ENCODE measurements around the gene ZDHHC24. TPM values are rescaled to one million over a fixed set of nuclear protein-coding genes. Genes with fewer than 3 reads are reported as not detected.

ZDHHC24 gene
- total RNA-seq (10 to 100 TPM in 2 of 5 donors, 1 to 10 TPM in 3; 6.8 to 73.9 (median 8.9) TPM), polyA plus RNA-seq (1 to 10 TPM; 2.6 to 6.5 (median 4.3) TPM)
- long read RNA-seq, donor 1, full-length matches to known transcripts, result 1 of 1 reads
- long read RNA-seq, donor 1, partial matches to known transcripts, result 0 of 1 reads
- long read RNA-seq, donor 1, other reads (novel, unspliced or antisense), result 0 of 1 reads
- long read RNA-seq, donor 2, full-length matches to known transcripts, result 5 of 5 reads
- long read RNA-seq, donor 2, partial matches to known transcripts, result 0 of 5 reads
- long read RNA-seq, donor 2, other reads (novel, unspliced or antisense), result 0 of 5 reads
- long read RNA-seq, donor 3, full-length matches to known transcripts, result 2 of 2 reads
- long read RNA-seq, donor 3, partial matches to known transcripts, result 0 of 2 reads
- long read RNA-seq, donor 3, other reads (novel, unspliced or antisense), result 0 of 2 reads
- long read RNA-seq, donor 4, result 0 reads
- long read RNA-seq, donor 5, full-length matches to known transcripts, result 4 of 18 reads
- long read RNA-seq, donor 5, partial matches to known transcripts, result 14 of 18 reads
- long read RNA-seq, donor 5, other reads (novel, unspliced or antisense), result 0 of 18 reads
- long read RNA-seq, donor 6, full-length matches to known transcripts, result 12 of 12 reads
- long read RNA-seq, donor 6, partial matches to known transcripts, result 0 of 12 reads
- long read RNA-seq, donor 6, other reads (novel, unspliced or antisense), result 0 of 12 reads
- long read RNA-seq, donor 7, full-length matches to known transcripts, result 1 of 1 reads
- long read RNA-seq, donor 7, partial matches to known transcripts, result 0 of 1 reads
- long read RNA-seq, donor 7, other reads (novel, unspliced or antisense), result 0 of 1 reads
- long read RNA-seq, donor 8, full-length matches to known transcripts, result 5 of 5 reads
- long read RNA-seq, donor 8, partial matches to known transcripts, result 0 of 5 reads
- long read RNA-seq, donor 8, other reads (novel, unspliced or antisense), result 0 of 5 reads
- long read RNA-seq, donor 9, full-length matches to known transcripts, result 3 of 3 reads
- long read RNA-seq, donor 9, partial matches to known transcripts, result 0 of 3 reads
- long read RNA-seq, donor 9, other reads (novel, unspliced or antisense), result 0 of 3 reads
- long read RNA-seq, donor 10, result 0 reads

GRCh38 chr11:66545701-66546367 is at the start of gene ZDHHC24:
Gene ZDHHC24, minus strand, starts transcription at chr11:66546048. Its CDS starts 45 bp downstream, at chr11:66546003.
- peak; percentile 97 to 98 for DNase-seq
- TF ChIP-seq POLR2AphosphoS5 (IDR thresholded peaks at IDR 0.05), result peak; percentile 66 to 90 (median 87)
- no peak for TF ChIP-seq CTCF (IDR thresholded peaks at IDR 0.05)
- TF ChIP-seq POLR2A (IDR thresholded peaks at IDR 0.05), result peak in 1 of 4 donors; percentile 43
- WGBS, 5 donors, result 0 to 1% (median 0%) methylated on average over 17 to 71 of the region's 71 CpGs
- H3K36me3 ChIP-seq, result peaks cover 6 to 28% (median 26%) of the 10 kb centered on the region in 4 donors
- peak within 1 kb of the TSS; percentile 68 to 97 (median 80) for H3K4me3 ChIP-seq
- no peaks in the 10 kb centered on the region for H3K9me3 ChIP-seq
- peak within 1 kb of the TSS; percentile 77 to 93 (median 81) for H3K27ac ChIP-seq
- peaks cover 0 to 4% (median 0%) of the 10 kb centered on the region in 3 donors for H3K27me3 ChIP-seq
- intact Hi-C loops (cut with DNase I; ENCODE audit: low total_unique reads), result no loop called here
- H3K4me1 ChIP-seq, result peaks cover 17 to 47% (median 37%) of the 10 kb centered on the region in 4 donors

- H3K27ac ChIP-seq, result peak overlapping the region in 4 of 5 donors; percentile 43 to 74 (median 64)
- no peak overlapping the region for H3K4me3 ChIP-seq
- H3K9me3 ChIP-seq, result no peaks in the 10 kb centered on the region
- no peaks in the 10 kb centered on the region for H3K27me3 ChIP-seq
- DNase-seq, result peak; percentile 47 to 89
- peaks cover 31 to 45% (median 37%) of the 10 kb centered on the region in 4 donors for H3K4me1 ChIP-seq
- WGBS, 5 donors, result 21 to 53% (median 30%) methylated on average over 5 of the region's 5 CpGs
- TF ChIP-seq POLR2A (IDR thresholded peaks at IDR 0.05) (no peak), CTCF (IDR thresholded peaks at IDR 0.05) (no peak), EP300 (IDR thresholded peaks at IDR 0.05) (no peak), POLR2AphosphoS5 (IDR thresholded peaks at IDR 0.05) (no peak)
- intact Hi-C loops (cut with DNase I; ENCODE audit: low total_unique reads), result no loop called here
- H3K36me3 ChIP-seq, result peaks cover 7 to 17% (median 16%) of the 10 kb centered on the region in 4 donors
Observed at GRCh38 chr11:66595245-66595904, 49.5 kb upstream of the ZDHHC24 start.

- WGBS, 5 donors, result 40 to 64% (median 58%) methylated on average over 7 of the region's 7 CpGs
- DNase-seq, result no peak
- Histone ChIP-seq H3K36me3 (no peaks in the 10 kb centered on the region), H3K4me3 (peak overlapping the region; percentile 61 to 74 (median 66)), H3K27me3 (no peaks in the 10 kb centered on the region), H3K9me3 (no peaks in the 10 kb centered on the region), H3K4me1 (peaks cover 31 to 45% (median 37%) of the 10 kb centered on the region in 4 donors), H3K27ac (peak overlapping the region; percentile 58 to 91 (median 84))
- TF ChIP-seq EP300 (IDR thresholded peaks at IDR 0.05) (no peak), POLR2AphosphoS5 (IDR thresholded peaks at IDR 0.05) (no peak), CTCF (IDR thresholded peaks at IDR 0.05) (no peak), POLR2A (IDR thresholded peaks at IDR 0.05) (no peak)
- intact Hi-C loops (cut with DNase I; ENCODE audit: low total_unique reads), result no loop called here
Observed at GRCh38 chr11:66593650-66594049, 47.8 kb upstream of the ZDHHC24 start.
